Hematopoietic multipotent progenitor cell treated with erythropoietin and hydrocortisone succinate and interleukin-3 and kit ligand, for 4 days (in vitro differentiated cells): ENCODE measurements around the gene KDM1B.
"Not testable (repeated sequence)": the region's sequence is repeated elsewhere in the genome, so short reads cannot be mapped to it uniquely, and the experiment has no call there.

Source experiments
- DNase-seq: peaks from one replicate; pipeline ENCODE4 v3.0.0-alpha.2; 2015

The KDM1B gene

DNA sequence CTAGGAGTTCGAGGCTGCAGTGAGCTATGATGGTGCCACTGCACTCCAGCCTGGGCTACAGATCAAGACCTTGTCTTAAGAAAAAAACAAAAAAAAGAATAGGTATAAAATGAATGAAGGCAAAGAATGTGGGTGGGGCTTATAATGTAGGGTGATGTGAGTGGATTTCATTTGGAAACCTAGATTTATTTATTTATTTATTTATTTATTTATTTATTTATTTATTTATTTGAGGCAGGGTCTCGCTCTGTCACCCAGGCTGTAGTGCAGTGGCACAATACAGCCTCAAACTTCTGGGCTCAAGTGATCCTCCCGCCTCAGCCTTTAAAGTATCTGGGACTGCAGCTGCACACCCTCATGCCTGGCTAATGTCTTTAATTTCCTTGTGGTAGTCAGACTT lies 3.8 kb upstream of the KDM1B start:
- not testable (repeated sequence) for DNase-seq

DNA sequence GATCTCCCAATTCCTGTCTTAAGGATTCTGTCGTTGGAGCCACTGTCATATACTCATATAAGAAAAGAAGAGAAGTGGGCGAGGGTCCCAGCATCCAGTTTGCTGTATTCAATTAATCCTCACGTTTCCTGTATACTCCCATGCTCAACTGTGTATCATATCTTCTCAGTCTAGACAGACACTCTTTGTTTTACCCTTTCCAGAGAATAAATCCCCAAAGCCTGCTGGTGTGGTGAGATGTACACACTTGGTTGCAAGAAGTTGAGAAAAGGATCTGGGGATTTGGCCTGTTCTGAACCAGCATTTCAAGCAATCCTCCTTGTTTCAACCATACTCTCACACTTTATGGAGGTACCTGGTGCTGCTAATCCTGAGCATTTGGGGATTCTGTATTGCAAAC lies 3.4 kb upstream of the KDM1B start:
- DNase-seq = no peak

DNA sequence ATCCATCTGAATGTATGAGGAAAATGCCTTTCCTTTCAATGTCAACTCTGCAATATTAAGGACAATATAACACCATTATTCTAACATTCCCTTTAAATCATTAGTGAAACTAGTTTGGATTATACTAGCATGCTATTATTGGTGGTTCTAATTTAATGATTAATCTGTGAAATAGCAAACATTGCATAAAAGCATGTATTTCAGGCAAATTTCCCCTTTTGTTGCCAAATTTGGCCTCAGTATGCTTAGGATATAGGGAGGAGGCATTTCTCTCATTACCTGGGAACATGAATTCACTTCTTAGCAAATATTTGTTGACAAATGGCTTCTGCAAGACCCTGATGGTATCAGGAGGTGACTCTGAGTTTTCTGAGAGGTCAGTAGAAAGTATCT lies 1.9 kb upstream of the KDM1B start:
- no peak for DNase-seq

DNA sequence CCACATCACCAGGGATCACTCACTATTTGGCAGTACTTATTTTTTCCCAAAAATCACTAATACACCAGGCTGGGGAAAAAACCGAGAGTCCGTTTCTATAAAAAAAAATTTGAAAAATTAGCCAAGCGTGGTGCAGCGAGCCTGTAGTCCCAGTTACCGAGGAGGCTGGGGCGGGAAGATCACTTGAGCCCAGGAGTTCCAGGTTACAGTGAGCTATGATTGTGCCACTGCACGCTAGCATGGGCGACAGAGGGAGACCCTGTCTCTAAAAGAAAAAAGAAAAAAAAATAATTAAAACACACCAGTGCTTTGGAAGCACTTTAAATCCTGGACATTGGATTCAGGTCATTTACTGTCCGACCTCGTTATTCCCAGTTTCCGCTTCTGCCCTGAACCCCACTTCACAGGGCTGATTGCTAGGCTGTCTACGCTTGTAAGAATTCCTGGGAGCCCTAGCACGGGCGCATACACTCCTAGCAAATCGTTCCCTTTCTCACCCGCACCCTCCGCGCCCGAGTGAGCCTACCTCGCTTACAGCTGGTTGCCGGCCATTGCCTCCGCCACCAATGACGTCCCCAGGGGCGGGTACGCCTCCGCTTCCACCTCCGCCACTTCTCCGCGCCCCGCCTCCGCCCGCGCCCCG lies 594 bp upstream of the KDM1B start, which contains the start of gene TPMT:
Gene TPMT, minus strand, starts transcription at position 571 of the 643 bp plus-strand sequence. CDS start 5,950 bp downstream, outside the sequence.
- peak; percentile 36 for DNase-seq

DNA sequence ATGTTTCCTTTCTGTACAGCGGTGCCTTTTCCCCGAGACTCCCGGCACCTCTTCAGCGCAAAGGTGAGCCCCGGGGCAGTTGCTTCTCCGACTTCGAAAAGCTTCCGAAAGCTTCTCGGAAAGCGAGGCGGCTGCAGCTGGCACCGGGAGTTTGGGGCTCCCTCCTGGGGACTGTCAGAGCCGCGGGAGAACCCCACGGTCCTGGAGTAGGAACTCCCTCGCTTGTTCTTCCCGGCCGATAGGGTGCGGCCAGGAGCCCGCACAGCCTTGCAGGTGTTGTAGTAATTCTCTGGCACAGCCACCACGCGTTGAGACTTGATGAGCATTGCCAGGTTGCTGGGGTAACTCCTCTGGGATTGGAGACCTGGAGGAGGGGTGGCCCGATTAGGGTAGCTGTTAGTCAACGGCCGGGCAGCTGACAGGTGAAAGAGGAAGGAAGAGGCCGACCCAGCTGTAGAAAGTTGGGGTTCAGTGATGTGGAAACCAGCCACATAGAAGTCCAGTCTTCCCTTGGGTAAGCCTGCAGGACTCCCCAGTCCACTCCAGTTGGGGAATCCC lies 721 bp downstream of the KDM1B start:
- peak; percentile 72 for DNase-seq

DNA sequence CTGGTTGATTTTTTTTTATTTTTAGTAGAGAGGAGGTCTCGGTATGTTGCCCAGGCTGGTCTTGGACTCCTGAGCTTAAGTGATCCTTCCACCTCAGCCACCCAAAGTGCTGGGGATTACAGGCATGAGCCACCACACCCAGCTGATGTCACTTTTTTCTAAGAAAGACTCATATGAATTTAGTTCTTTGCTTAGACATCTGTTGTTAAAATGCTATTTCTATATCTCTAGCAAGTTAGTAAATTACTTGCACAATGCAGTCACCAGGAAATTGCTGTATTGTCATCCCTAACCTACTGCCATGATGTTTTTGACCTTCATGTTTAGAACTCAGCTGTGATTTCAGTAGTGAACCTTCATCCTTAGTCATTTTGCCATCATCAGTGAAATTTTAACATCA lies 5.7 kb downstream of the KDM1B start:
- no peak for DNase-seq

DNA sequence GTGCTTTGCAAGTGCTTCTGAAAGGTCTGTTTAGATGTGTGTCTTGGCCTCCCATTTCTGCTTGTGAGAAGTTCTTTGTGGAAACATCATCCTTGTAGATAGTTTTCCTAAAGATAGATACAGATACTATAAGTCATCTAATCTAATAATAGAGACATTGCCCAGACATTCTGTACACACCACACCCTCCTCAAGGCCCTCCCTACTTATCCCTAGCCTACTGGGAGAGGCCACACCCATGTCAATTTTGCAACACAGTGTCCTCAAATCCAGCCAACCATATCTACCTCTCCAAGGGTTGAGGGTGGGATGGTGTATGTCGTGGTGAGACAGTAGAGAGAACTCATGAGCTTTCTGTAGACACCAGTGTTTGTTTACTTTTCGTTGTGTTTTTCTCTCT lies 6.2 kb downstream of the KDM1B start:
- peak; percentile 36 for DNase-seq

DNA sequence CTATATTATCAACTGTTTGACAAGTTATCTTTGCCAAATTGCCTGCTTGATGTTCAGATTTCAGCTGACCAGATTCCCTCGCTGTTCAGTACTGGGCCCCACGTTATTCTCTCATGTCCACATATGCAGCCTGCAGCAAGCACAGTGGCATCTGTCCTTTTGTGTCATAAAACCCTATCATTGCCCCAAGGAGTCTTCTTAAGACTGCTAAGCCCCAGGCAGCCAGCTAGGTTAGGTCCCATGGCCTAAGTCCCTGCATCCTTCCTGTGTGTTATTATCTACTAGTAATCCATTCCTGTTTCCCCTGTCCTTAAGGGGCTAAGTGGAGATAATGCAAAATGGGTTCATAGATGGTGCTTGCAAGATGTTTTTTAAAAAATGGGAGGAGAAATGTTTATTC lies 7.2 kb downstream of the KDM1B start:
- DNase-seq = no peak

DNA sequence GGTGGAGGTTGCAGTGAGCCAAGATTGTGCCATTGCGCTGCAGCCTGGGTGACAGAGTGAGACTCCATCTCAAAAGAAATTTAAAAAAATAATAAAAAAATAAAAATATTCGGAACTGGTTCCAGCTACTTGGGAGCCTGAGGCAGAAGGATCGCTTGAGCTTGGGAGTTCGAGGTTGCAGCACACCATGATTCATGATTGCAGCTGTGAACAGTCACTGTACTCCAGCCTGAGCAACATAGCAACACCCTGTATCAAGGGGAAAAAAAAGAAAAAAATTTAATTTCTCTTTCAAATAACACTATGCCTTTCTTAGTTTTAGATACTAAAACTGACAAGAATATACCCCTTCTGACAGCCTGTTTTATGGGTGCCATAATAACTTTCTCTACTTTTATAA lies 10.5 kb downstream of the KDM1B start:
- DNase-seq = no peak

DNA sequence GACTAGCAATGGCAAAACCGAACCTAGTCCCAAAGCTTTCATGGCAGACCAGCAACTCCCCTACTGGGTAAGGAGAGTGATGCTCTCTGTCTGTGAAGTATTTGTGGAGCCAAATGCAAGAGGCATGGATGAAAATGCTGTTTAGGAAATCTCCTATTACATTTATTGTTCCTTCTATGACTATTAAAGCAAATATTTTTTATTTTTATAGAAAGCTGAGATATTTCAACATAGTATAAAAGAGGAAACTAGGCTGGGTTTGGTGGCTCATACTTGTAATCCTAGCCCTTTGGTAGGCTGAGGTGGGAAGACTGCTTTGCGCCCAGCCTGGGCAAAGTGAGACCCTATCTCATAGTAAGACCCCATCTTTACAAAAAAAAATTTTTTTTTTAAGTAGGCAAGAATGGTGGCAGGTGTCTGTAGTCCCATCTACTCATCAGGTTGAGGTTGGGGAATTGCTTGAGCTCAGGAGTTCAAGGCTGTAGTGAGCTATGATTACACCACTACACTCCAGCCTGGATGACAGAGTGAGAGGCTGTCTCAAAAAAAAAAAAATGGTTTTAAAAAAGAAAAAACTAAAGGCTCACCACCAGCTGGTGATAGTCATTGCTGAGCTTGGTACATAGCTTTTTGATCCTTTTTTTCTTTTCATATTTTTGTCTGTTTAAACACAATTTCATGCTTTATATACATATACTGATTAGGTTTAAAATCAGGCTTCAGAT lies 11.3 kb downstream of the KDM1B start:
- no peak for DNase-seq

DNA sequence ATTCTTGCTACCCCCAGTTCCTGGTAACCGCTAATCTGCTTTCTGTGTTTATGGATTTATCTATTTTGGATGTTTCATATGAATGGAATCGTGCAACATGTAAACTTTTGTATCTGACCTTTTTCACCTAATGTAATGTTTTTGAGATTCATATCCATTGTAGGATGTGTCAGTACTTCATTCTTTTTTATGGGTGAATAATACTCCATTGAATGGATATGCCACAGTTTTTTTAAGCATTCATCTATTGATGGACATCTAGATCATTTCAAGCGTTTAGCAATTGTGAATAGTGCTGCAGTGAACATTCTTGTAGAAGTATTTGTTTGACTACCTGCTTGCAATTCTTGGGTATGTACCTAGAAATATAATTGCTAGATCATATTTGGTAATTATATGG lies 13.0 kb downstream of the KDM1B start:
- no peak for DNase-seq

DNA sequence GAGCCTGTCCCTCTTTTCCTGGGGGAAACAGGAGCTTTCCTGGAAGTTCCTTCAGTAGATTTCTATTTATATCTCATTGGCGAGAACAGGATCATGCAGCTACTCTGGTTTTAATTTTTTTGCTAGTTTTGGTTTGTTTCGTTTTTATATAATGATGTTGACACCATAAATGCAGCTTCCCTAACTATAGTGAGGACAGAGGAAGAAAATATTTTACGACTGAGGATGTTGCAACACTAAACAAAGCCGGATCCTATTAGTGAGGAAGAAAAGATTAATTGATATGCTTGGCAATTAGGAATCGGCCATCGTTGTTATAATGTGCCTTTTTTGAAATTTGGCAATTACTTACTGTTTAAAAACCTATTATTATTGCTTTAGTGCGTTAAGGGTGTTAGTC lies 16.6 kb downstream of the KDM1B start:
- DNase-seq = no peak

DNA sequence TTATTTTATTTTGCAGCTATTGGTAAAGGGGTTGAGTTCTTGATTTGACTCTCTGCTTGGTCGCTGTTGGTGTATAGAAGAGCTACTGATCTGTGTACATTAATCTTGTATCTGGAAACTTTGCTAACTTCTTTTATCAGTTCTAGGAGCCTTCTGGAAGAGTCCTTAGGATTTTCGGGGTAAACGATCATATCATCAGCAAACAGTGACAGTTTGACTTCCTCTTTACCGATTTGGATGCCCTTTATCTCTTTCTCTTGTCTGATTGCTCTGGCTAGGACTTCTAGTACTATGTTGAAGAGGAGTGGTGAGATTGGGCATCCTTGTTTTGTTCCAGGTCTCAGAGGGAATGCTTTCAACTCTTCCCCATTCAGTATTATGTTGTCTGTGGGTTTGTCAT lies 21.0 kb downstream of the KDM1B start:
- DNase-seq = not testable (repeated sequence)

DNA sequence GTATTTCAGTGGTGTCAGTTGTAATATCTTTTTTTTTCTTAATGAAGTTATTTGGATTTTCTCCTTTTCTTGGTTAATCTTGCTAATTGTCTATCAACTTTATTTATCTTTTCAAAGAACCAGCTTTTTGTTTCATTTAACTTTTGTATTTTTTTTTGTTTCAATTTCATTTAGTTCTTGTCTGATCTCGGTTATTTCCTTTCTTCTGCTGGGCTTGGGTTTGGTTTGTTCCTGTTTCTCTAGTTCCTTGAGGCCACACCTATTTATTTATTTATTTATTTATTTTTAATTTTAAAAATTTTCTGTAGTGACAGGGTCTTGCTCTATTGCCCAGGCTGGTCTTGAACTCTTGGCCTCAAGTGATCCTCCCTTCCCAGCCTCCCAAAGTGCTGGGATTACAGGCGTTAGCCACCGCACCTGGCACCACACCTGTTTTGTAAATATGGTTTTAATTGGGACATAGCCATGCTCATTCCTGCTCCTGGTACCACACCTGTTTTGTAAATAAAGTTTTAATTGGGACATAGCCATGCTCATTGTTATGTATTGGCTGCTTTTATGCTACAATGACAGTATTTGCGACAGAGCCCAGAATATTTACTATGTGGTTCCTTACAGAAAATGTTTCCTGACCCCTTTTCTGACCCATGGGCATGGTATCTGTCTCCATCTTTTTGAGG lies 22.2 kb downstream of the KDM1B start:
- DNase-seq = no peak

DNA sequence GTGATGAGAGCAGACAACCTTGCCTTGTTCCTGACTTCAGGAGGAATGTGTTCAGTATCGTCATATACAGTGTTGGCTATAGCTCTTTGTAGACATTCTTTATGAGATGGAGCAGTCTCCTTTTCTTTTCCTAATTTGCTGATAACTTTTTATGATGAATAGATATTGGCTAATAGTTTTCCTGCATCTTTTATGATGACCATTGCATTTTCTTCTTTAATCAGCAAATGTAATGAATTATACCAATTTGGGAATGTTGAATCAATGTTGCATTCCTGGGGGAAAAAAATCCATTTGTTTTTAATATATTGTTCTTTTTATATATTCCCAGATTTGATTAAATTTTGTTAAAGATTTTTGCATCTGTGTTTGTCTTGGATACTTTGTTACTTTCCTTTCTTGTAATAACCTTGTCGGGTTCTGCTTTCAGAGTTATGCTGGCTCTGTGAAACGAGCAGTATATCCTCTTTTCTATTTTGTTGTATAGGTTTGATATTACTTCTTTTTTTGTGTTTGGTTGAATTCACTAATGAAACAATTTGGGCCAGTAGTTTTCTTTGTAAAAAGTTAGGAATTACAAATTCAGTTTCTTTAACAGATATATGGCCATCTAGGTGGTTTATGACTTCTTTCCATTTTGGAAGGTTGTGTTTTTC lies 23.9 kb downstream of the KDM1B start:
- no peak for DNase-seq

DNA sequence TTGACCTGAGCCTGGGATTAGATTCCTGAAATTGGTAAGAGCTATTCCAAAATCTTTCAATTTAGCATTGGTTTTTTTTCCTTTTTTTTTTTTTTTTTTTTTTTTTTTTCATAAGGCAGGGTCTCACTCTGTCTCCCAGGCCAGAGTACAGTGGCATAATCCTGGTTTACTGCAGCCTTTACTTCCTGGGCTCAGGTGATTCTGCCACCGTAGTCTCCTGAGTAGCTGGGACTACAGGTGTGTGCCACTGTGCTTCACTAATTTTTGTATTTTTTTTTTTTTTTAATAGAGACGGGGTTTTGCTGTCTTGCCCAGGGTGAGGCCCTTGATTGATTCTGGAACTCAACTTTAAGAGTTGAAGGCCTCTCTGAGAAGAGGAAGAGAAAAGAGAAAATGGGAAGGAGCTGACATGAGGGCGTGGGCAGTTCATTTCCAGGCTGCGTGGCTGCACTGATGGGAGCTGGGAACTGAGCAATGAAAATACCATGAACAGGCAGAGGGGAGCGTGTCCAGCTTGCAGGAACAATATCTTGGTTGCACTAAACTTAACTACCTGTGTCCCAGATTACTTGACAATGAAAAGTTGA lies 24.6 kb downstream of the KDM1B start:
- no peak for DNase-seq

DNA sequence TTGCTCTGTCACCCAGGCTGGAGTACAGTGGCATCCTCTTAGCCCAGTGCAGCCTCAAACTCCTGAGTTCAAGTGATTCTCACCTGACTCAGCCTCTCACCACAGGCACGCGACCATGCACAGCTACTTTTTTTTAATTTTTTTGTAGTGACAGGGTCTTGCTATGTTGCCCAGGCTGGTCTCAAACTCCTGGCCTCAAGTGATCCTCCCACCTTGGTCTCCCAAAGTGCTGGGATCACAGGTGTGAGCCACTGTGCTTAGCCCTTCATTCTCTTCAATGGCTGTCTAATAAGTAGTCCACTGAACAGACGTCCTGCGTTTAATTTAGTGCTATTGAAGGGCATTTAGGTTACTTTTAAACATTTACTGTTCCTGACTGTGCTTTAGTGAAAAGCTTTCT lies 27.3 kb downstream of the KDM1B start:
- DNase-seq = no peak

DNA sequence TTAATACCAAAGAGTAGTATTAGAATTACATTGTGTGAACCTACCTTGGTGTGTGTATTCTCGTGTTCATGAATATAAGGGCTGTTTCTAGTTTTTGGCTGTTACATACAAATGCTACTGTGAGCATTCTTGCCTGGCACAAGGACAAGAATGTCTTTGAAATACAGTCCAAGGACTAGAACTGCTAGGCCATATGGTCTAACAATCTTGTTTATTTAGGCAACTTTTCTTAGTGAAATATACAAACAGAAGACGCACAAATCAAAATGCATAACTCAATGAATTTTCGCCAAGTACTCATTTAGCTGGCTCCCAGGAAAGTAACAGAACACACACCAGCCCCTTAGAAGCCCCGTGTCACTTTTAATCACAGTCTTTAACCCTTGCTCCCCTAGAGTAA lies 28.5 kb downstream of the KDM1B start:
- DNase-seq = no peak

DNA sequence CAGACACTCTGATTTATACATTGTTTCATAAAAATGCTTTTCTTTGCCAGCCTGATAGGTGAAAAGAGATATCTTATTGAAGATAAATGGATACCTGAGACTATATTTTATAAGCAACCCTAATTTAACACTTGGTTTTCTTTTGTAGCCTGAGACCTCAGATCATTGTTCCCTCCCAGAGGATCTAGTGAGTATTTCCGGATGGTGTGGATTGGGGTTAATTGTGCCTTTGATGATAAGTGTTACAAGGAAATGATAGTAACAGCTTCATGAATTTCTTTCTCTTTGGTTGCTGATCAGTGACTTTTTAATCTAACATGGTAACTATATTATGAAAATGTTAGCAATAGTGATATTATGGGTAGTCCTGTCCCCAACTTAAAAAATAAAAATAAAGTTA lies 30.4 kb downstream of the KDM1B start:
- DNase-seq = peak; percentile 47

DNA sequence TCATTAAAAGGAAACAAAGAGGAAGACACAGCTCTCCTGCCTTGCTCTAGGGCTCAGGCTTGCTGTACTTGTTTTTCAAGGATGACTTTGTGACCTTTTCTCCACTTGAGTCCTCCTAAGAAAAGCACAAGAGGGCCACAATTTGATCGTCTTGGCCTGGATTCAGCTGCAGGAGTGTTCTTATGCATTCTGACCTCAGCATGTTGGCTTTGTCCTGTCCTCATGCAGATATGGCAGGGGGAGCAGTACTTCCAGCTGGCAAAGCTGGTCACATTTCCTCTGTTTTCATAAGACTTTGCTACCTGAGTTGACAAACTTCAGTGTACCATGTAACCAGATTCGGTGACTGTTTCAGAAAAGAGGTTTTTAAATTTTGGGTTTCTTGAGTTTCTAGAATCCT lies 30.8 kb downstream of the KDM1B start:
- DNase-seq = peak; percentile 18

DNA sequence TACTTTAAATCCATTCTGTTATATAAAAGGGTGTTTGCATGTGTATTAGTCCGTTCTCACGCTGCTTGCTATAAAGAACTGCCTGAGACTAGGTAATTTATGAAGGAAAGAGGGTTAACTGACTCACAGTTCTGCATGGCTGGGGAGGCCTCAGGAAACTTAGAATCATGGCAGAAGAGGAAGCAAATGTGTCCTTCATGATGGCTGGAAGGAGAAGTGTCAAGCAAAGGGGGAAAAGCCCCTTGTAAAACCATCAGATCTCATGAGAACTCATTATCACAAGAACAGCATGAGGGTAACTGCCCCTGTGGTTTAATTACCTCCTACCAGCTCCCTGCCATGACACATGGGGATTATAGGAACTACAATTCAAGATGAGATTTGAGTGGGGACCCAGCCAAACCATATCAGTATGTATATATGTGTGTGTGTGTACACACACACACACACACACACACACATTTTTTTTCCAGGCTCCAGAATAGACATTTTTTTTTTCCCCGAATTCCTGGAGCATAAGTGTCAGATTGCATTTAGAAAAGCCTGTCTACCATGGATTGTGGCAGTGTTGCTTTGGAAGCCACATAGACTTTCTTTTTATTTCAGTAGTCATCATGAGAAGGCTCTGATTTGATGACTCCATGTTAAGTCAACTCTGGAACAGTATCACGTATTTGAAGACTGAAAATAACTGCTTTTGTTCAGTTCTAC lies 31.5 kb downstream of the KDM1B start:
- peak; percentile 61 for DNase-seq

DNA sequence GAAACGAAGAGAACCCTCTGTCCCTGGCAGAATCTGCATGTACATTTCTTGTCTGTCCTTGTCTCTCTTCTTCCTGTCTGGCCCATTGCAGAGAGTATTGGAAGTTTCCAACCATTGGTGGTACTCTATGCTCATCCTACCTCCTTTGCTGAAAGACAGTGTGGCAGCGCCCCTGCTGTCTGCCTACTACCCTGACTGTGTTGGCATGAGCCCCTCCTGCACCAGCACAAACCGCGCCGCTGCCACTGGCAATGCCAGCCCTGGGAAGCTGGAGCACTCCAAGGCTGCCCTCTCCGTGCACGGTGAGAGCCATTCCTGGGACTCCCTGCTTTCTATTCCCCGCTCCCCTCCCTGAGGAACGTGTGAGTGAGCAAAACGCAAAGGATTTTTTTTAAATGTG lies 32.5 kb downstream of the KDM1B start:
- no peak for DNase-seq
